Keratinocyte (primary cell): ENCODE measurements around the gene SNX17. TPM values are rescaled to one million over a fixed set of nuclear protein-coding genes. Genes with fewer than 3 reads are reported as not detected.

Source experiments
- polyA plus RNA-seq, 5 experiments: library from polyadenylated mRNA; depleted of rRNA in 3 of 5; stranded (reverse) in 3 of 5; stranded (forward) in 1 of 5; unstranded in 1 of 5; fragments of >200 nt; gene quantifications; 1 replicate in 1 of 5; 2 replicates in 3 of 5; 3 replicates in 1 of 5; pipeline versions ENCODE4 v1.2.1 to v1.2.3, GENCODE V29; 2011 to 2012; ENCODE audit warnings: missing spikeins in 2 of 5, low read depth in 1 of 5, low replicate concordance in 1 of 5

SNX17 gene
- polyA plus RNA-seq, 1 donor (not counting 4 experiments of a cell fraction or from before 2014, with no cell fraction given), result 83.3 TPM

Other genes with a start within 250 kb of the SNX17 start
- not detected in 3 replicates for gene ABHD1, start 246.8 kb upstream of the SNX17 start, polyA plus RNA-seq
- gene PREB, start 236.0 kb upstream of the SNX17 start, polyA plus RNA-seq, result 48.7 to 51.0 TPM (median 50.9 TPM) in 3 replicates
- gene PRR30, start 231.2 kb upstream of the SNX17 start, polyA plus RNA-seq, result not detected in 3 replicates
- gene TCF23, start 221.6 kb upstream of the SNX17 start, polyA plus RNA-seq, result not detected in 3 replicates
- 154 to 168 TPM (median 156 TPM) in 3 replicates for gene ATRAID, start 158.6 kb upstream of the SNX17 start, polyA plus RNA-seq
- gene SLC5A6, start 158.3 kb upstream of the SNX17 start, polyA plus RNA-seq, result 55.1 to 72.3 TPM (median 60.4 TPM) in 3 replicates
- gene CAD, start 153.2 kb upstream of the SNX17 start, polyA plus RNA-seq, result 17.1 to 33.3 TPM (median 21.0 TPM) in 3 replicates
- not detected in 3 replicates for gene SLC30A3, start 107.6 kb upstream of the SNX17 start, polyA plus RNA-seq
- not detected in 3 replicates for gene DNAJC5G, start 95.2 kb upstream of the SNX17 start, polyA plus RNA-seq
- not detected in 3 replicates for gene TRIM54, start 88.2 kb upstream of the SNX17 start, polyA plus RNA-seq
- gene UCN, start 62.2 kb upstream of the SNX17 start, polyA plus RNA-seq, result 0.08 to 0.59 TPM (median 0.10 TPM) in 3 replicates
- 117 to 162 TPM (median 125 TPM) in 3 replicates for gene MPV17, start 47.5 kb upstream of the SNX17 start, polyA plus RNA-seq
- 44.7 to 53.4 TPM (median 51.3 TPM) in 3 replicates for gene GTF3C2, start 13.9 kb upstream of the SNX17 start, polyA plus RNA-seq
- gene EIF2B4, start 278 bp upstream of the SNX17 start, polyA plus RNA-seq, result 43.1 to 54.9 TPM (median 54.2 TPM) in 3 replicates
- gene ZNF513, start 10.1 kb downstream of the SNX17 start, polyA plus RNA-seq, result 8.8 to 14.3 TPM (median 8.9 TPM) in 3 replicates
- gene PPM1G, start 39.0 kb downstream of the SNX17 start, polyA plus RNA-seq, result 31.8 to 86.8 TPM (median 55.5 TPM) in 3 replicates
- gene NRBP1, start 58.0 kb downstream of the SNX17 start, polyA plus RNA-seq, result 144 to 157 TPM (median 148 TPM) in 3 replicates
- gene KRTCAP3, start 71.8 kb downstream of the SNX17 start, polyA plus RNA-seq, result 8.6 to 22.9 TPM (median 14.7 TPM) in 3 replicates
- gene IFT172, start 119.1 kb downstream of the SNX17 start, polyA plus RNA-seq, result 10.4 to 14.4 TPM (median 12.7 TPM) in 3 replicates
- gene FNDC4, start 124.6 kb downstream of the SNX17 start, polyA plus RNA-seq, result 6.3 to 13.0 TPM (median 9.9 TPM) in 3 replicates
- gene GCKR, start 126.2 kb downstream of the SNX17 start, polyA plus RNA-seq, result 0.18 to 0.30 TPM (median 0.27 TPM) in 3 replicates
- 10.3 to 16.6 TPM (median 11.0 TPM) in 3 replicates for gene ZNF512, start 212.4 kb downstream of the SNX17 start, polyA plus RNA-seq